ENCODE measurements around the gene MRGPRF.

The MRGPRF gene

GRCh38 chr11:69050592-69051380, 37.7 kb upstream of the MRGPRF start:
- no peak for DNase-seq (ENCODE audit: low read depth)

GRCh38 chr11:69049490-69049867, 36.4 kb upstream of the MRGPRF start:
- DNase-seq (ENCODE audit: low read depth): no peak

GRCh38 chr11:69048694-69049489, 35.8 kb upstream of the MRGPRF start, which contains the start of gene TPCN2:
Gene TPCN2 (plus strand): TSS chr11:69048932. CDS start chr11:69048998, 66 bp downstream.
- peak; percentile 92 for DNase-seq (ENCODE audit: low read depth)

DNA sequence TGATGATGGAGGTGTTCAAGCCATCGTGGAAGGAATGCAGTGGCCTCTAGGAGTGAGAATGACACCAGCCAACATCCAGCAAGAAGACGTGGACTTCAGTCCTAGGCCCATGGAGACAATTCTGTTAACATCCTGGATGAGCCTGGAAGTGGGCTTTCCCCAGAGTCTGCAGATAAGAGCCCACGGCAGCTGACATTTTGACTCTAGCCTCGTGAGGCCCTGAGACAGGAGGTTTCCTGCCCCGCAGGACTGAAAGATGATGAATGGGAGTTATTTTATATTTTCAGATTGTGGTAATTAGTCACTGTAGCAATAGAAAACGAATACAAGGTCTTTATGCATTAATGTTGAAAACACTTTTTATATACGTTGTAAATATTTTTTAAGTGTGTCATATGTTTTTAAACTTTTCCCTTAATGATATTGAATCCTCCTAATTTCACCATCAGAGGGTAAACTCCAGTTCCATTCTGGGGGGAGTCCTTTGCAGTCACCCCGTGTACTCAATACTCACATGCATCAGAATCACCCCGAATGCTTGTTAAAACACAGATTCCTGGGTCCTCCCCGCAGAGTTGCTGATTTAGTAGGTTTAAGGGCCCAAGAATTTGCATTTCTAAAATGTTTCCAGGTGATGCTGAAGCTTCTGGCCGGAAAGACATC, 35.1 kb upstream of the MRGPRF start:
- DNase-seq (ENCODE audit: low read depth): no peak

DNA sequence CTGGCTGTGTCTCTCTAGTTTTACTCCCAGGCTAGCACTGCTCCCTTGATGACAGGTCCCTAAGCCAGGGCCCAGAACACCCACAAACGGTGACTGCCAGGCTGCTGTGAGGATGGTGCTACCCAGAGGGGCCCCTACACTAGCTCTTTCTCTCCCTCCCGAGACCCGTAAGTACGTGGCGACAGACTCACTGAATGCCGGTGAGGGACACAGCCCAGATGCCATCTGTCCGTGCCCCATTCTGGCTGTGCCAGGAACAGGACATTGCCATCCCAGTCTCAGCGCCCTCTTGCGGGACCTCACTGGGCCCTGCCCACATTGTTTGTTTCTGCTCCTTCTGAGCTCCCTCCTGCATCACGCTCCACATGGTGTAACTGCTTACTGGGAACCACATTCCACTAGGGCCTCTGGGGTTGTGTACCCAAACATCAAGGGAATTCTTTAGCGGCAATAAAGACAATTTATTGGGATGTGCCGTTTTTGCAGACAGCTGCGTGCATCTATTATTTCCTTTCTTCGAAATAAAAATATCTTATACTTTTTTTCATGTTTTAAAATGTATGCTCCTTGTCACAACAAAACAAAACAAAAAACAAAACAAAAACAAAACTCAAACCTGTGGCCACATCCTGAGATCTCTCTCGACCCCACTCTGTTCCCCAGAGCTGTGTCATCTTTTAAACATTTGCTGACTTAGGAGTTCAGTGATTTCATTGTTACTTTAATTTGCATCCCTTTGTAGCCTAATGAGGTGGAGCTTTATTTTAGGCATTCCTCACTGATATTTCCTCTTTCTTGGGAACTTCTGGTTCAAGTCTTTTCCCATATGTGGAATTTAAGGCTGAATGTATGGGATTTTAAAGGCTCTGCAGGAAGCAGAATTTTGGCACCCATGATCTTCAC, 31.3 kb upstream of the MRGPRF start:
- DNase-seq (ENCODE audit: low read depth): peak; percentile 41

DNA sequence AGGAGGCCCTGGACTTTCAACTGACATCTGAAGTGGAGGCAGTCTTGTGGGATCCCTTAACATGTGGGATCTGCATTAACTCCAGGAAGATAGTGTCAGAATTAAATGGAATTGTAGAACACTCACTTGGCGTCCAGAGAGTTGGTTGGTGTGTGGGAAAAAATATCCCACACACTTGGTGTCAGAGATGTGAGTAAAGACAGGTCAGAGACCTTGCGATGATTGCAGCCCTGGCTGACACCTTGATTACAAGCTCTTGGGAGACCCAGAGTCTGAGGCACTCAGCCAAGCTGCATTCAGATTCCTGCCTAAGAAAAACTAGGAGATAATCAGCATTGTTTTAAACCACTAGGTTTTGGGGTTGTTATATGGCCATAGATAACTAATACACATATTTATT, 28.5 kb upstream of the MRGPRF start:
- DNase-seq (ENCODE audit: low read depth): no peak

DNA sequence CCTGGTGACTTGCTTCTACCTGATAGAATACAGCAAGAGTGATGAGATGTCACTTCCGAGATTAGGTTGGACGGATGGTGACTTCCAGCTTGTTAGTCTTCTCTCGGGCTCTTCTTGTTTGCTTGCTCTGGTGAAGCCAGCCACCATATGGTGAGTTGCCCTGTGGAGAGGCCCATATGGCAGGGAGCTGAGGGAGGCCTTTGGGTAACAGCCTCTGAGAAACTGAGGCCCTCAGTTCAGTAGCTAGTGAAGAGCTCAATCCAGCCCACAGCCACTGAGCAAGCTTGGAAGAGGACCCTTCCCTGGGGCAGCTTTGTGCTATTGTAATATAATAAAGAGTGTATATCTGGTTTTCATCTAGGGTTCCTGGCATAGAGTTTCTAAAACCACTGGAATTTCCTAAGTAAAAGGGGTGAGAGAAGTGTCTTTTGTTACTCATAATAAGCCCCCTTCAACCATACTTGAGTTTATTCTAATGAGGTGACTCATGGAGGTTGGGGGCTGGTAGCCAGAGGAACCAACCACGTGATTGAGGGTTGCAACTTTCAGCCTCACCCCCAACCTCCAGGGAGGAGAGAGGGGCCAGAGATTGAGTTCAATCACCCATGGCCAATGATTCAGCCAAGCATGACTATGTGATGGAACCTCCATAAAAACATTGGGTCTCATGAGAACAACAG, 27.7 kb upstream of the MRGPRF start:
- DNase-seq (ENCODE audit: low read depth): peak; percentile 20

GRCh38 chr11:69040051-69040450, 27.0 kb upstream of the MRGPRF start:
- DNase-seq (ENCODE audit: low read depth): no peak

DNA sequence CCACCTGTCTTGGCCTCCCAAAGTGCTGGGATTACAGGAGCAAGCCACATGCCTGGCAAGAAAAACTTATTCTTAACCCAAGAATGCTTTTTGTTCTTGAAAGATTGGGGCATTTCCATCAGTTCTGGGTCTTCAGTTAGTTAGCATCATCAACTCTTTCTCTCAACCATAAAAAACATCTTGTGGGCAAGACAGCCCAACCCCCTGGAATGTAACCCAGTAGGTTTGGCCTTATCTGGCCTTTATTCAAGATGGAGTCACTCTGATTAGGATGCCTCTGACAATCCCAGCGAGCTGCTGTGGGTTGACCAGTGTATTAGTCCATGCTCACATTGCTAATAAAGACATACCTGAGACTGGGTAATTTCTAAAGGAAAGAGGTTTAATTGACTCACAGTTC, 26.5 kb upstream of the MRGPRF start:
- DNase-seq (ENCODE audit: low read depth): no peak

DNA sequence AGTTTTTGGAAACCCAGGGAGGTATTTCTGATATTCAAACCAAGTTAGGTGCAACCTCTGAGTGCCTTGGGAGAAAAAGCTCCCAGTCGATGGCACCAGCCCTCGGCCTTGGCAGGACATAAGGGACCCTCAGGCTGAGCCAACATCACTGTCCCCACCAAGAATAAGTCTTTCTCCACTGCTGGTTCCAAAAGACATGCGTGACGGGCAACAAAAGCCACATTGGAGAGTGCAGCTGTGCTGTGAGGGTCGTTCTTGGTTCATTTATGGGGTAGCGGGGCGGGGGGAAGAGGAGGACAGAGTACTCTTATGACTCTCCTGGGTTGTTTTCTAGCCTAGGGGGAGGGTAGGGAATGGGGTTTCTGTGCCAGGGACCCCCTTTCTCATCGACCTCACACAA, 24.5 kb upstream of the MRGPRF start:
- DNase-seq (ENCODE audit: low read depth): no peak

DNA sequence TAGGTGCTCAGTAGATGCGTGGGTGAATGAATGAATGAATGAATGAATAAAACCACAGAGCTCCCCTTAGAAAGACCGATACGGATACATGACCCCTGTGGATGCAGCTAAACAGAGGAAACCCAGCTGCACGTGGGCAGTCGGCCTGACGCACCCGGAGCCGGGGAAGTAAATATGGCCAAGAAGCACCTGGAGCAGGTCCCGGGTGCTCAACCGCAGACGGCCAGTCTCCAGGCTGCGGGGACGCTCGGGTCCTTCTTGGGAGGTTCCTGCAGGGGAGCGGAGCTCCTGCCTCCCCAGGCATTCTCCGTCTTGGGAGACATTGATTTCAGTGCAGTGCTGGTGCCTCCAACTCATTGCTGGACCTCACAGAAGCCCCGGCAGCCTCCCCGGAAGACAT, 24.0 kb upstream of the MRGPRF start:
- DNase-seq (ENCODE audit: low read depth): no peak

- DNase-seq (ENCODE audit: low read depth): no peak
Observed at GRCh38 chr11:69035946-69036340, 22.9 kb upstream of the MRGPRF start.

GRCh38 chr11:69035150-69035945, 22.3 kb upstream of the MRGPRF start:
- DNase-seq (ENCODE audit: low read depth): no peak

GRCh38 chr11:69034123-69034867, 21.2 kb upstream of the MRGPRF start:
- no peak for DNase-seq (ENCODE audit: low read depth)

- no peak for DNase-seq (ENCODE audit: low read depth)
Observed at GRCh38 chr11:69033431-69033830, 20.4 kb upstream of the MRGPRF start.

- DNase-seq (ENCODE audit: low read depth): no peak
Observed at GRCh38 chr11:69032833-69033232, 19.8 kb upstream of the MRGPRF start.

DNA sequence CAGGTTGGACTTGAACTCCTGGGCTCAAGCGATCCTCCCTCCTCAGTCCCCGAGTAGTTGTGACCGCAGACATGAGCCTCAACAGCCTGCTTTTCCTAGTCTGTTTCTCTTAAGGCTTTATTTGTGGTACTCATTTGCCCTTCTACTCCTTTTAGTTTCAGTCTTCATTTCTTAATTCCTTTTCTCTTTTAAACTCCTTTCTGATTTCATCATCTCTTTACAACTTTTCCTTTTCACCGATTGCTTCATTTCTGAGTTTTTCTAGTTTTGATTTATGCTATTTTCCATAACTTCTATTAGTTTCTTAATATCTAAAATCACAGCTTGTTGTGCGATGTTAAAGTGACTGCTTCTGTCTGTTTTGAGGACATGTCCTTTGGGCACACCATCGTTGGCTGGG, 17.3 kb upstream of the MRGPRF start:
- no peak for DNase-seq (ENCODE audit: low read depth)

- DNase-seq (ENCODE audit: low read depth): no peak
Observed at GRCh38 chr11:69027704-69028372, 14.8 kb upstream of the MRGPRF start.

- DNase-seq (ENCODE audit: low read depth): no peak
Observed at GRCh38 chr11:69024509-69024908, 11.5 kb upstream of the MRGPRF start.

Data from HS-27A (cell line).